ENCODE data around the gene VSTM4. TPM values are rescaled to one million over a fixed set of nuclear protein-coding genes. Genes with fewer than 3 reads are reported as not detected.

The VSTM4 gene
- total RNA-seq, 2 donors from 2014 or later = 6.9 to 36.0 TPM

DNA sequence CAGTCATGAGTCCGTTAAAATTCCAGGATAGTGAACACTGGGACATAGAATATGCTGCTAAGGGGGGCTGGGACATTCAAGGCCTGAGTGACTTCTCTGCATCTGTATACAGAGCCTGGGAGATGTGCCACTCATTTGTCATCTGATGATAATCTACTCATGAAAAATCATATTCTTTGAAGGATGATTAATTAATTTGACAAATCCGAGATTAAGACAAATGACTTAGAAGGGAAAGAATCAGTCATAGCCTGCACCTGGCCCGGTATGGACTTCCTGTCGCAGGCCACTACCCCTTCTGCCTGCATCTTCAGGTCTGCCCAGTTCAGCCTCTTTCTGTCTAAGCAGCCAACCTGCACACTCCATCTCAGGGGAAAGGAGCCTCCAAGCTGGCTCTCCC is 37.3 kb upstream of the VSTM4 start:
- intact Hi-C loops (cut with DNase I) = no loop called here
- Histone ChIP-seq H3K4me1 (replicated peaks) (no peaks in the 10 kb centered on the region), H3K4me3 (no peak overlapping the region), H3K27ac (no peak overlapping the region), H3K36me3 (no peaks in the 10 kb centered on the region), H3K9me3 (no peaks in the 10 kb centered on the region), H3K27me3 (replicated peaks; ENCODE audit: insufficient read depth) (no peaks in the 10 kb centered on the region)
- no peak for TF ChIP-seq POLR2AphosphoS5 (IDR thresholded peaks at IDR 0.05)
- TF ChIP-seq POLR2A (IDR thresholded peaks at IDR 0.05) = no peak
- WGBS = 80% methylated on average over 4 of the region's 4 CpGs
- DNase-seq (ENCODE audit: low spot score) = no peak

DNA sequence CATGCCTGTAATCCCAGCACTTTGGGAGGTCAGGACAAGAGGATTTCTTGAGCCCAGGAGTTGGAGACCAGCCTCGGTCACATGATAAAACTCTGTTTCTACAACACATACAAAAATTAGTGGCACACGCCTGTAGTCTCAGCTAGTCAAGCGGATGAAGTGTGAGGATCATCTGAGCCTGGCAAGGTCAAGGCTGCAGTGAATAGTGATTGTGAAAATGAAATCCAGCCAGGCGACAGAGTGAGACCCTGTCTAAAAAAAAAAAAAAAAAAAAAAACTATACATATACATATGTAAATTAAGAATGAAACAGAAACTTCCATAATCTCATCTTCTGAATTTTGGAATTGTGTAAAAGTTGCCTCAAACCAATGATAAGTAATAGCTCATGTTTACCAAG is 36.7 kb upstream of the VSTM4 start:
- no peaks in the 10 kb centered on the region for H3K4me1 ChIP-seq (replicated peaks)
- no peaks in the 10 kb centered on the region for H3K27me3 ChIP-seq (replicated peaks; ENCODE audit: insufficient read depth)
- no peak overlapping the region for H3K4me3 ChIP-seq
- TF ChIP-seq, protein P1, sequence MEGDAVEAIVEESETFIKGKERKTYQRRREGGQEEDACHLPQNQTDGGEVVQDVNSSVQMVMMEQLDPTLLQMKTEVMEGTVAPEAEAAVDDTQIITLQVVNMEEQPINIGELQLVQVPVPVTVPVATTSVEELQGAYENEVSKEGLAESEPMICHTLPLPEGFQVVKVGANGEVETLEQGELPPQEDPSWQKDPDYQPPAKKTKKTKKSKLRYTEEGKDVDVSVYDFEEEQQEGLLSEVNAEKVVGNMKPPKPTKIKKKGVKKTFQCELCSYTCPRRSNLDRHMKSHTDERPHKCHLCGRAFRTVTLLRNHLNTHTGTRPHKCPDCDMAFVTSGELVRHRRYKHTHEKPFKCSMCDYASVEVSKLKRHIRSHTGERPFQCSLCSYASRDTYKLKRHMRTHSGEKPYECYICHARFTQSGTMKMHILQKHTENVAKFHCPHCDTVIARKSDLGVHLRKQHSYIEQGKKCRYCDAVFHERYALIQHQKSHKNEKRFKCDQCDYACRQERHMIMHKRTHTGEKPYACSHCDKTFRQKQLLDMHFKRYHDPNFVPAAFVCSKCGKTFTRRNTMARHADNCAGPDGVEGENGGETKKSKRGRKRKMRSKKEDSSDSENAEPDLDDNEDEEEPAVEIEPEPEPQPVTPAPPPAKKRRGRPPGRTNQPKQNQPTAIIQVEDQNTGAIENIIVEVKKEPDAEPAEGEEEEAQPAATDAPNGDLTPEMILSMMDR (IDR thresholded peaks at IDR 0.05) = no peak
- TF ChIP-seq POLR2A (IDR thresholded peaks at IDR 0.05) (no peak), POLR2AphosphoS5 (IDR thresholded peaks at IDR 0.05) (no peak)
- H3K36me3 ChIP-seq = no peaks in the 10 kb centered on the region
- intact Hi-C loops (cut with DNase I) = no loop called here
- 95% methylated on average over 4 of the region's 4 CpGs for WGBS
- DNase-seq (ENCODE audit: low spot score) = no peak
- H3K27ac ChIP-seq = no peak overlapping the region
- no peaks in the 10 kb centered on the region for H3K9me3 ChIP-seq

DNA sequence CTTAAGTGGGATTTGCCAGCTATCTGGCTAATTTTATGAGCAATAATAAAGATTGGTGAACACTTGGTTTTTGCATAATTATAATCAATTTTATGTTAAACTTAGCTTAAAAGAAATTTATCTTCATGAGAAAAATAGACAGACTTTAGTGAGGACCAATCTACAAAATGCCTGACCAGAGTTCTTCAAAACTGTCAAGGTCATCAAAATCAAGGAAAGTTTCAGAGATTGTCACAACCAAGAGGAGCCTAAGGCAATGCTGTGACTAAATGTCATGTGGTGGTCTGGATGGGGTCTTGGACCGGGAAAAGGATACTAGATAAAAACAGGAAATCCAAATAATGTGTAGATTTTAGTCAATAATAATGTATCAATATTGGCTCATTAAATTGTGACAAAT is 36.2 kb upstream of the VSTM4 start:
- H3K4me3 ChIP-seq = no peak overlapping the region
- DNase-seq (ENCODE audit: low spot score) = no peak
- H3K36me3 ChIP-seq = no peaks in the 10 kb centered on the region
- 89% methylated on average over 1 of the region's 1 CpG for WGBS
- H3K27me3 ChIP-seq (replicated peaks; ENCODE audit: insufficient read depth) = no peaks in the 10 kb centered on the region
- no peaks in the 10 kb centered on the region for H3K4me1 ChIP-seq (replicated peaks)
- intact Hi-C loops (cut with DNase I) = no loop called here
- no peaks in the 10 kb centered on the region for H3K9me3 ChIP-seq
- TF ChIP-seq POLR2AphosphoS5 (IDR thresholded peaks at IDR 0.05) (no peak), POLR2A (IDR thresholded peaks at IDR 0.05) (no peak)
- TF ChIP-seq, protein P1 (IDR thresholded peaks at IDR 0.05) = no peak
- H3K27ac ChIP-seq = no peak overlapping the region

DNA sequence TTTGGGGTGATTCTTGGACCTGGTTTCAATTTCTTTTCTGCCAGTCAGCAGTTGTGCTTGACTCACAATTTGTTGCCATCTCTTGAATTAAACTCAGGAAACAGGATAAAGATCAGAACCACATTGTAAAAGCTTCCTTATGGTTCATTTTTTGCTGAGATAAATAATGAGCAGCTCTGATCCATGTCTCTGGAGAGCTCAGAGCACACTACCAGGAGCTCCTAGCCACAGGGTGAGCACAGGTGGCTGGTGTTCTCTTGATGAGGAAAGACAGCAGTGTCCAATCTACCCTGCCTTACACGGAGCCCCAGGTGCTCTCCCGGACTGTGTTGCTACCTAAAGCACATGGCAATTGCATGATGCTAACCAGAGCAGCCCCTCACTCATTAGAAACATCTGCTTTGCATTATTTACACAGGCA is 35.7 kb upstream of the VSTM4 start:
- Histone ChIP-seq H3K27me3 (replicated peaks; ENCODE audit: insufficient read depth) (no peaks in the 10 kb centered on the region), H3K9me3 (no peaks in the 10 kb centered on the region), H3K36me3 (no peaks in the 10 kb centered on the region), H3K4me3 (no peak overlapping the region), H3K4me1 (replicated peaks) (no peaks in the 10 kb centered on the region), H3K27ac (no peak overlapping the region)
- intact Hi-C loops (cut with DNase I) = no loop called here
- 32% methylated on average over 2 of the region's 2 CpGs for WGBS
- TF ChIP-seq POLR2A (IDR thresholded peaks at IDR 0.05) (no peak), POLR2AphosphoS5 (IDR thresholded peaks at IDR 0.05) (no peak)
- TF ChIP-seq, protein P1 (IDR thresholded peaks at IDR 0.05) = no peak
- DNase-seq (ENCODE audit: low spot score) = no peak

DNA sequence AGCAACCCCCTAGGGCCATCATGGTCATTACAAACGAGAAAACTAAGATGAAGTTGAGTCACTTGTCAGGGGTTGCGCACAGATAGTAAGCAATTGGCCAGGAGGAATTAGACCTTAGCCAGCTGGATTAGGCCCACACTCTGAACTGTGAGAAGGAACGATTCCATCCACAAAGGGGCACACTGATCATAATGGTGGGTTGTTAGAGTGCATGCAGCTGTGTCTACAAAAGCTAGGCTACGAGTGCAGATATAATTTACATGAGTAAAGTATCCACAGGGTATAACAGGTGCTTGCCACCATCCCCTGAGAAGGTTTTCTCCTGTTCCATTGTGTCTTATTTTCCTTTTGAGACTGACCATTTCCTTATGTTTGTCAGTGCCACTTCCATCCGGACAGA is 35.1 kb upstream of the VSTM4 start:
- no peak overlapping the region for H3K4me3 ChIP-seq
- no peaks in the 10 kb centered on the region for H3K27me3 ChIP-seq (replicated peaks; ENCODE audit: insufficient read depth)
- H3K9me3 ChIP-seq = no peaks in the 10 kb centered on the region
- no peaks in the 10 kb centered on the region for H3K36me3 ChIP-seq
- no peak overlapping the region for H3K27ac ChIP-seq
- 68% methylated on average over 5 of the region's 5 CpGs for WGBS
- no peak for DNase-seq (ENCODE audit: low spot score)
- TF ChIP-seq, protein P1 (IDR thresholded peaks at IDR 0.05) = no peak
- TF ChIP-seq POLR2AphosphoS5 (IDR thresholded peaks at IDR 0.05) = no peak
- TF ChIP-seq POLR2A (IDR thresholded peaks at IDR 0.05) = no peak
- intact Hi-C loops (cut with DNase I) = no loop called here
- H3K4me1 ChIP-seq (replicated peaks) = no peaks in the 10 kb centered on the region
